H4 (cell line): ENCODE results near the gene PRPF18. TPM values are rescaled to one million over a fixed set of nuclear protein-coding genes. Genes with fewer than 3 reads are reported as not detected.

Experiments used
- DNase-seq: peaks from one replicate; pipeline ENCODE4 v3.0.0-alpha.2; 2015; ENCODE audit warnings: low spot score
- total RNA-seq: library from RNA; depleted of rRNA; stranded (reverse); fragments of >200 nt; shearing (Covaris generic); gene quantifications from 2 replicates; pipeline ENCODE4 v1.2.3, GENCODE V29; 2014

PRPF18 gene
- total RNA-seq, 1 experiment from 2014 or later, result 18.1 TPM

- DNase-seq, result no peak
Measured at GRCh38 chr10:13604357-13605040, 17.7 kb downstream of the PRPF18 start.

GRCh38 chr10:13608246-13608853 is 21.6 kb downstream of the PRPF18 start:
- DNase-seq, result no peak

- no peak for DNase-seq
Measured at GRCh38 chr10:13612654-13613373, 26.0 kb downstream of the PRPF18 start.

- DNase-seq, result peak; percentile 7
Measured at GRCh38 chr10:13613519-13613918, 26.8 kb downstream of the PRPF18 start.

GRCh38 chr10:13614530-13615332 is 28.0 kb downstream of the PRPF18 start:
- peak; percentile 49 for DNase-seq

GRCh38 chr10:13615650-13616300 is 29.0 kb downstream of the PRPF18 start:
- no peak for DNase-seq

- no peak for DNase-seq
Measured at GRCh38 chr10:13617116-13617515, 30.4 kb downstream of the PRPF18 start.

GRCh38 chr10:13621931-13622330 is 35.2 kb downstream of the PRPF18 start:
- no peak for DNase-seq

GRCh38 chr10:13624630-13625029 is 37.9 kb downstream of the PRPF18 start:
- DNase-seq, result no peak

- no peak for DNase-seq
Measured at GRCh38 chr10:13627459-13628310, 40.9 kb downstream of the PRPF18 start.

GRCh38 chr10:13628661-13629060 is 41.9 kb downstream of the PRPF18 start:
- no peak for DNase-seq

- no peak for DNase-seq
Measured at GRCh38 chr10:13629116-13629515, 42.4 kb downstream of the PRPF18 start.

- no peak for DNase-seq
Measured at GRCh38 chr10:13630231-13630630, 43.5 kb downstream of the PRPF18 start.

- DNase-seq, result no peak
Measured at GRCh38 chr10:13631594-13631993, 44.8 kb downstream of the PRPF18 start.

- no peak for DNase-seq
Measured at GRCh38 chr10:13632440-13632839, 45.7 kb downstream of the PRPF18 start.

GRCh38 chr10:13632884-13633440 is 46.2 kb downstream of the PRPF18 start:
- DNase-seq, result no peak

- no peak for DNase-seq
Measured at GRCh38 chr10:13633689-13634088, 46.9 kb downstream of the PRPF18 start.

GRCh38 chr10:13634207-13634606 is 47.4 kb downstream of the PRPF18 start:
- no peak for DNase-seq

- no peak for DNase-seq
Measured at GRCh38 chr10:13636776-13637175, 50.0 kb downstream of the PRPF18 start.

- DNase-seq, result no peak
Measured at GRCh38 chr10:13637303-13637856, 50.6 kb downstream of the PRPF18 start.
